RWPE1 (cell line): ENCODE data around the gene OARD1.
A peak's percentile ranks its signal among the peaks of the same experiment; 100 is the strongest.

ENCODE experiments used
- CTCF ChIA-PET: fragments of 350-600 bp; sonication (Branson Sonifier 250); formaldehyde crosslinking; extraction: SDS; loops from one replicate; lab custom pipeline; 2021; lab: Yijun Ruan, JAX
- POLR2A ChIA-PET: fragments of 400-600 bp; formaldehyde crosslinking; extraction: SDS; loops from one replicate; lab custom pipeline; 2020; ENCODE audit warnings: antibody characterized with exemption; ENCODE audit not compliant: low non-redundant PET; lab: Yijun Ruan, JAX
- DNase-seq: peaks from one replicate; pipeline ENCODE4 v3.0.0; 2012; ENCODE audit warnings: low spot score
- H3K27ac ChIP-seq: fragments of 450-650 bp; 2 replicates; pipeline ENCODE4 v1.5.1; 2017
- TF ChIP-seq, protein P1 (sequence below): fragments of 450-650 bp; conservative IDR thresholded peaks from 2 replicates; pipeline ENCODE4 v1.5.1; 2017; ENCODE audit warnings: low read depth, mild to moderate bottlenecking

The OARD1 gene

DNA sequence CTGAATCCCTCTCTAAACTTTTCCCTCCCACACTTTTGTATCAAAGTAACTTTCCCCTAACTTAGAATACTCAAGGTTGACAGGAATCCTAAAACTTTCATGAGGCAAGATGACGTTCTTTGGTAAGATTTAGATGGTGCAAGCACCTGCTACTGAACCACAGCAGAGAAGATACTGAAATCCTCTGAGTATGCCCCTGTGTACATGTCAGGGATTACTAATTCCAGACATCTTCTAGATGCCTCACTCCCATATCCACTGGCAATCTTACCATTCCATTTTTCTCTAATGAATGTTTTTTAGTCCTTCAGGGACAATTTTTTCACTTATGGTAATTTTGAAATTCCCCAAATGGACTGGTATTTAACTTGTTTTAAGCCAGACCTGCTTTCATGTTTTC, 10.1 kb downstream of the OARD1 start:
- TF ChIP-seq, protein P1, sequence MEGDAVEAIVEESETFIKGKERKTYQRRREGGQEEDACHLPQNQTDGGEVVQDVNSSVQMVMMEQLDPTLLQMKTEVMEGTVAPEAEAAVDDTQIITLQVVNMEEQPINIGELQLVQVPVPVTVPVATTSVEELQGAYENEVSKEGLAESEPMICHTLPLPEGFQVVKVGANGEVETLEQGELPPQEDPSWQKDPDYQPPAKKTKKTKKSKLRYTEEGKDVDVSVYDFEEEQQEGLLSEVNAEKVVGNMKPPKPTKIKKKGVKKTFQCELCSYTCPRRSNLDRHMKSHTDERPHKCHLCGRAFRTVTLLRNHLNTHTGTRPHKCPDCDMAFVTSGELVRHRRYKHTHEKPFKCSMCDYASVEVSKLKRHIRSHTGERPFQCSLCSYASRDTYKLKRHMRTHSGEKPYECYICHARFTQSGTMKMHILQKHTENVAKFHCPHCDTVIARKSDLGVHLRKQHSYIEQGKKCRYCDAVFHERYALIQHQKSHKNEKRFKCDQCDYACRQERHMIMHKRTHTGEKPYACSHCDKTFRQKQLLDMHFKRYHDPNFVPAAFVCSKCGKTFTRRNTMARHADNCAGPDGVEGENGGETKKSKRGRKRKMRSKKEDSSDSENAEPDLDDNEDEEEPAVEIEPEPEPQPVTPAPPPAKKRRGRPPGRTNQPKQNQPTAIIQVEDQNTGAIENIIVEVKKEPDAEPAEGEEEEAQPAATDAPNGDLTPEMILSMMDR: no peak
- H3K27ac ChIP-seq: no peak overlapping the region
- ChIA-PET CTCF (no interaction called here), POLR2A (no interaction called here)
- no peak for DNase-seq

DNA sequence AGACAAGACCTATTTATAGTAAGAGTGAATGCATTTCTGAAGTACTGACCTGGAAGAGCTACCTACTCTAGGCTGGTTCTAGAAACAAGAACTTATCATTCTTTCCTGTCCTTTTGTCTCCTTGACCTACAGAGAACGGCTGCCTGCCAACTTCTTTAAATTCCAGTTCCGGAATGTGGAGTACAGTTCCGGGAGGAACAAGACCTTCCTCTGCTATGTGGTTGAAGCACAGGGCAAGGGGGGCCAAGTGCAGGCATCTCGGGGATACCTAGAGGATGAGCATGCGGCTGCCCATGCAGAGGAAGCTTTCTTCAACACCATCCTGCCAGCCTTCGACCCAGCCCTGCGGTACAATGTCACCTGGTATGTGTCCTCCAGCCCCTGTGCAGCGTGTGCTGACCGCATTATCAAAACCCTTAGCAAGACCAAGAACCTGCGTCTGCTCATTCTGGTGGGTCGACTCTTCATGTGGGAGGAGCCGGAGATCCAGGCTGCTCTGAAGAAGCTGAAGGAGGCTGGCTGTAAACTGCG, 10.9 kb downstream of the OARD1 start:
- ChIA-PET CTCF (no interaction called here), POLR2A (no interaction called here)
- TF ChIP-seq, protein P1: no peak
- H3K27ac ChIP-seq: no peak overlapping the region
- no peak for DNase-seq

GRCh38 chr6:41059556-41059955, 12.6 kb downstream of the OARD1 start:
- ChIA-PET POLR2A (no interaction called here), CTCF (no interaction called here)
- H3K27ac ChIP-seq: no peak overlapping the region
- TF ChIP-seq, protein P1: no peak
- DNase-seq: peak; percentile 20

DNA sequence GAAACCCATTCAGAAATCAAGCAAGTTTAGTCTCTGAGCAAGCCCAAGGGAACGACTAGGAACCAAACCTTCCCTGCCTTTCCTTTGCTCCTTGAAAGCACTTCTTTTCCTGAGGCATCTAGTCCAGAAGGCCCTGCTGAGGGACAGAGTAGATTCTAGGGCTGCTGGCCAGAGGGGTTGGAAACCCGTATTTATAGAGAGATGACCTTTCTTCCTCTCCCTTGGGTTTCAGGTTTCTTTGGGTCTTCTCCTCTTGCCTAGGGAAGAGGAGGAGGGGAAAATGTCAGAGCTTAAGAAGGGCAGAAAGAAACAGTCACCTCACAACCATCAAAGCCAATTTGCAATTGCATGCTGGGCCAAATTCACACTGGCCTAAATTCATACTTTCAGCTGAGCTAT, 13.4 kb downstream of the OARD1 start:
- CTCF ChIA-PET: interaction anchor here (0.7 kb wide), 2 partner anchors 10 to 279 kb away, joined by 3 read pairs; no protein-coding TSS in a partner anchor
- H3K27ac ChIP-seq: no peak overlapping the region
- no peak for DNase-seq
- POLR2A ChIA-PET: no interaction called here
- TF ChIP-seq, protein P1: no peak

- POLR2A ChIA-PET: no interaction called here
- TF ChIP-seq, protein P1: no peak
- no peak for DNase-seq
- H3K27ac ChIP-seq: no peak overlapping the region
- CTCF ChIA-PET: interaction anchor here (0.6 kb wide), 1 partner anchor 521 kb away, joined by 3 read pairs; no protein-coding TSS in a partner anchor
Observed at GRCh38 chr6:41056768-41057490, 15.2 kb downstream of the OARD1 start.

- H3K27ac ChIP-seq: no peak overlapping the region
- ChIA-PET POLR2A (no interaction called here), CTCF (interaction anchor here (0.6 to 0.7 kb wide), 2 partner anchors 202 to 1493 kb away, joined by 3 read pairs; no protein-coding TSS in a partner anchor)
- TF ChIP-seq, protein P1: no peak
- DNase-seq: no peak
Observed at GRCh38 chr6:41055149-41055548, 17.0 kb downstream of the OARD1 start.
